Stimulated activated CD4-positive, alpha-beta T cell treated with anti-CD3 and anti-CD28 coated beads, Interleukin-4, amount 100 ng/mL, for 48 hours (primary cell): ENCODE results near the gene NKIRAS1.

Experiments used
- DNase-seq, 2 donors: peaks; one replicate each; pipeline ENCODE4 v3.0.0-alpha.2; 2020; ENCODE audit warnings: low read depth in 2 of 2

The NKIRAS1 gene

DNA sequence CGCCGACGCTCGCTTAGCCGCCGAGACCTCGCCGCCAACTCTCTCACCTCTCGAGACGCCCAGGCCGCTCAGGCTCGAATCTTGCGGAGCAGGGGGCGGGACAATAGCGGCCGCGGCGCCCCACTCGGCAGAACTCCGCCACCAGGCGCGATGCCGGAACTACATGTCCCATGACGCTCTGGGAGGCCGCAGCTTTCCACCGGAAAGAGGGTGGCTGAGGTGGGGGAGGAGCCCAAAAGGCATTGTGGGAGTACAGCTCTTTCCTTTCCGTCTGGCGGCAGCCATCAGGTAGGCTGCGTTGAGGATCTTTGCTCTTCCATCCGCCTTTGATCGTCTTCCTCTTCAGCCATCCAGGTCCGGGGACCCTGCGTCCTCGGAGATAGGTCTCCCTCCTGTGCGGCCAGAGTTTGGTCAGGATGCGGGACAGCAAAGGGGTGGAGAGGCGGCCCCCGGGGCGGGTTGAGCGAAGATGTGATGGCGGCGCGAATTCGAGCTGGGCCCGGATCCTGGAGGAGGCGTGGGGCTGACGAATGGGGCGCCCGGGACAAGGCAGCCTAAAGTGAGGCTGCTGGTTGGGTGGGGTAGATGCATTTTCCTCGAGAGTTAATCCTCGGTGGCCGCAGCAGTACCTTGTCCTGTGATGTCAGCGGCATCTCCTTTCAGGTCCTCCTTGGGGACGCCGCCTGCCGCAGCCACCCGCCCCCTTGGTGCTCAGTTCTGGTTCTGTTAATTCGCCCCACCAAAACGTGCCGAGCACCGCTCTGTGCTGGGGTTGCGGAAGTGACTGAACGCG is at the start of gene NKIRAS1, which contains the start of gene RPL15:
TSS of gene NKIRAS1 (minus strand) at position 105 of the 793 bp plus-strand sequence. CDS start 6,086 bp downstream, outside the sequence.
TSS of gene RPL15 (plus strand) at position 247 of the 793 bp plus-strand sequence. CDS start 728 bp downstream, outside the sequence.
- peak; percentile 92 to 95 for DNase-seq

DNA sequence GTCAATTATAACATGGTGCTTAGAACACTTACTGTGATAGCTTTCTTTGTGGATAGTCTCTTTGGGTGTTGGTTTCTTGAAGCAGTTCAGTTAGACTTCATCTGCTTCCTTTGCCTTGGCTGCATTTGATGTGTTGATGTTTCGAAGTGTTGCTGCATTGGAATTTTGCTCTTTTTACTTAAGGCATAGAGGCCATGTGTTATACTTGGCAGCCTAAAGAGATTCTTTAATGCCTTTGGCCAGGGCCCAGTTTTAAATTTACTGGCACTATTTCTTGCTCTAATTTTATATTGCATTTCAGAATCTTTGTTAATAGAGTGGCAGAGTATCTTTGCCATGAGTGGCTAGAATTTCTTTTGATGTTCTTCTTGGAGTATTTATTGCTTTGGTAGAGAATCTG is 49.5 kb upstream of the NKIRAS1 start:
- no peak for DNase-seq

DNA sequence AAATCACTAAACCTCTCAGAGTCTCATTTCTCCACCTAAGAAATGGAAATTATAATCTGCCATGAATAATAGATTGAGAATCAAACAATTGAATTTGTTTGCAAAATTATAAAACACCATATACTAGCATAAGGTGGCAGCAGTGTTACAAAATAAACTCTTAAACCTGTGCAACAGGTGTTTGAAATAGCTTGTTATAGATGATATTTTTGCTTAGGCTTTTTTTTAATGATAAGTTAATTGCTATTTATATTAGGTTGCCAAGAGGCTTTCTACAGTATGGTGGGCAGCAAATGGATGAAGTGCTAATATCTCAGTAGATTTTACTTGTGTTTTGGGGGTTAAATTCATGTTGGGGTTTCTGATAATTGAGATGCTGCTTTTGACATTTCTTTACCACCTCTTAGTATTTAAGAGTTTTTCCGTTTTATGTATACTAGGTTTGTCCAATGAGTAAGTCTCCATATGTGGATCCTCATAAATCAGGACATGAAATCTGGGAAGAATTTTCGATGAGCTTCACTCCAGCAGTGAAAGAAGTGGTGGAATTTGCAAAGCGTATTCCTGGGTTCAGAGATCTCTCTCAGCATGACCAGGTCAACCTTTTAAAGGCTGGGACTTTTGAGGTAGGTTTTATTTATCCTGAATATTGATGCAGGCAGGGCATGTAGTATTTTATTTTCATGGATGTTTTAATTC is 47.9 kb upstream of the NKIRAS1 start:
- no peak for DNase-seq

GRCh38 chr3:23961913-23962312 is 45.1 kb upstream of the NKIRAS1 start:
- no peak for DNase-seq

DNA sequence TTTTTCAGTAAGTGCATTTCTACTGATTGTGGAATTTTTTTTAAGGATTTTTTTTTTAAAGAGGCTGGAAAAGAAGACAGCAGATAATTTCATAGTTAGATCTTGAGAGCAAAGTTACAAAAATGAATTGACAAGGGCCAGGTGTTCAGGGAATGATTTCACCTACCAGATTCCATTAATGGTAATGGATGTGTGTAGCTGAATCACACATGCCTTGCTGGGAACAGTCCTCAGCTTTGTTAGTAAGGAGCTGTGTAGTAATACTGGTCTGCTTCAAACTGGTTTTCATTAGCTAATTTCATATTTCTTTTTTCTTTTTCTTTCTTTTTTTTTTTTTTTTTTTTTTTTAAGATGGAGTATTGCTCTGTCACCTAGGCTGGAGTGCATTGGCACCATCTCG is 44.3 kb upstream of the NKIRAS1 start:
- DNase-seq = no peak

DNA sequence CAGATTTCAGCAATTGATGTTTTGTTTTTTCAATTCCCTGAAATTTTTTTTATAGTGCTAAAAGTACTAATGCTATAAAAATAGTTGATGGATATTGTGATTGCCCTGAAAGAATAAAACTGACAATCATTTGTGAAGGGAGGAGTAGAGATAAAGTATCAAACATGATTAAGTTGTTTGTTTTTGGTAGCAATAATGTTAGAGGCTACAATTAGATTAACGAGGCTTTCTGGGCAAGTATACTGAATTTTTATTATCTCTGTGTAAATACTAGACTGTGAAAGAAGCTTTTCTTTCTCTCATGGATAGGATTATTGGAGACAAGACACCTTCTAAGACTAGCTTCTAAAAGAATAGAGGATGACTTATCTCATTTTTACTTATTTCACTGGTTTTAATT is 43.9 kb upstream of the NKIRAS1 start:
- no peak for DNase-seq

GRCh38 chr3:23959135-23959900 is 42.5 kb upstream of the NKIRAS1 start:
- peak in 1 of 2 donors; percentile 10 for DNase-seq

GRCh38 chr3:23956701-23957100 is 39.9 kb upstream of the NKIRAS1 start:
- no peak for DNase-seq

DNA sequence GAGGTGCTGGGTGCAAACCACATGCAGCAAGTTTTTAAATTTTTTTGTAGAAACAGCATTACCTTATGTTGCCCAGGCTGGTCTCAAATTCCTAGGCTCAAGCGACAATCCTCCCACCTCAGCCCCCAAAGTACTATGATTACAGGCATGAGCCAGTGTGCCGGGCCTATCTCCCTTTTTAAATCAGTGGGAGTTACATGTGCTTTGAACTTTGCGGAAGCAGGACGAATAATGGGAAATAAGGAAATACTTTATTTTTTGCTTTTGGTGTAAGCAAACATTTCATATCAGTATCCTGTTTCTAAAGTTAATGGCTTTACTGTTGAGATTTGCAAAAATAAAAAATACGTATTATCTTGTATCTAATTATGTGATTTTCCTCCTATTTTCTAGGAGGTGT is 37.4 kb upstream of the NKIRAS1 start:
- DNase-seq = no peak

- no peak for DNase-seq
Measured at GRCh38 chr3:23953523-23953922, 36.7 kb upstream of the NKIRAS1 start.

GRCh38 chr3:23952646-23953045 is 35.9 kb upstream of the NKIRAS1 start:
- no peak for DNase-seq

DNA sequence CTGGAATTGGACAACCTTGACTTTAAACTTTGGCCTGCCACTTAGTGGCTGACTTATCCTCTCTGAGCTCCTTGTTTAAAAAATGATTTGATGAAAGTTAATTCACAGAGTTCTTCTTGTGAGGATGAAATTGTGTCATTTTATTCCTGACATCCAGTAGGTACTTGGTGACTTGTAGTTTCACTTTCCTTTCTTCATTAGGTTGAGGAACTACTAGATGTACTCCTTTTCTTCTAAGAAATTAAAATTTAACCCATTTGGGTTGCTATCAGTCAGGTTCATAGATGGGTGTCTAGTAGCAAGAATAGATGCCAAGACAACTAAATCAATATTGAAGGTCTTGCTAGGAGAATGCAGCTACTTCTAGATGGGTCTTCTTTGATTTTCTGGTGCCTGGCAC is 33.5 kb upstream of the NKIRAS1 start:
- no peak for DNase-seq

DNA sequence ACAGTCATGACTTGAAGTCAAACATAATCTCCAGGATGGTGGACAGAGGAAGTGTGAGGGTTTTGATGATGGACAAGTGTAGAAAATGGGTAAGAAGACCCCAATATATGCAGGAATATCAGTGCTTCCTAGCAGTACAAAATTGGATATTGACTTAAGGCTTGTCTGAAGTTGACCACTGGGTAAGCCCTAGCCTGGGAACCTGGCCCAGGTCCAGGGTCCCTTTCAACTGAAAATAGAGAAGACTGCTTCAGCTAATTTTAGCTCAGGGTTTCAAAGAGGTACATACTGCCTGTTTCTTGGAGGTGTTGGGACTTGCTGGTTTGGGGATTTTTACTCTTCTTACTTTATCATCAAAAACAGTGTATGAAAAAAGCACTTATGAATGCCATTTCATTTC is 33.0 kb upstream of the NKIRAS1 start:
- no peak for DNase-seq

GRCh38 chr3:23948761-23949160 is 32.0 kb upstream of the NKIRAS1 start:
- no peak for DNase-seq

DNA sequence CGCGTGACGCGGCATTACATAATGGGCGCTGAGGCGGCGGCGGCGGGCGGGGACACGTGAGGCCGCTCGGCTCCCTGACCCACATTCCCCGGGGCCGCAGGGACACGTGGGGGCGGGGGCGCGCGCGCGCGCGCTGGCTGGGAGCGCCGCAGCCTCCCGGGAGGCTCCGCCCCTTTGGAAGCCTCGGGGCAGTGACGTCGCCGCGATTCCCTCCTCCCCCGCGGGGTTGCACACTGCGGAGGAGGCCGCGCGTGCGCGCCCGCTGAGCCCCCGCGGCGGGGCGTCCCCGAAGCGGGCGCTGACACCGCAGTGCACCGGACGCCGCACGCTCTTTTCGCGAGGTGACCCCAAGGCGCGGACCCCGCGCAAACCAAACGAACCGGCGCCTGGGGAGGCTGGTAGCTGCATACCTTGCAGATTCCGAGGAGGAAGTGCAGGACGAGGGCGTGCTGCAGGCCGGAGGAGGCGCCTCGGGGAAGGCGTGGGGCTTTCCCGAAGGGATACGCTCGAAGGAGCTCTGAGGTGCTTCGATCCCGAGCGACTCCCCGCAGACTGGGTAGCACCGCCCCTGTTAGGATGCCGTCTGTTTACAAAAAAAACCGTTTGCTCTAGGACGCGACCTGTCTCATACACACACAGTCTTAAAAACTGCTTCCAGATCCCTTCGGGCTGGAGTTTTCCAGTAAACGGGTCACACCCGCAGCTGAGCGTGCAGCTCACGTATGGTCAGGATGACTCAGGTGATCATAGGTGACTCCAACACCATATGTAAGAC is 29.3 kb upstream of the NKIRAS1 start:
- peak; percentile 92 to 95 for DNase-seq

DNA sequence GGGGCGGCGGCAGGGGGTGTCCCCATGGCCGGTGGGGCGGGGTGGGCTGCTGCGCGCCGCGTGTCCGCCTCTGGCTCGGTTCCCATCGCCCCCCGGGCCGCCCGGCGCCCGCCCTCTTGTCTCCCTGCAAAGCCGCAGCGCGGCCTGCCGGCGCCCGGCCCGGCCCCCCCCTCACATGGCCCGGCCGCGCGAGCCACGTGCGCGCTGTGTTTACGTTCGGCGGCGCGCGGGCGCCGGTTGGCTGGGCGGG is 28.8 kb upstream of the NKIRAS1 start:
- no peak for DNase-seq

DNA sequence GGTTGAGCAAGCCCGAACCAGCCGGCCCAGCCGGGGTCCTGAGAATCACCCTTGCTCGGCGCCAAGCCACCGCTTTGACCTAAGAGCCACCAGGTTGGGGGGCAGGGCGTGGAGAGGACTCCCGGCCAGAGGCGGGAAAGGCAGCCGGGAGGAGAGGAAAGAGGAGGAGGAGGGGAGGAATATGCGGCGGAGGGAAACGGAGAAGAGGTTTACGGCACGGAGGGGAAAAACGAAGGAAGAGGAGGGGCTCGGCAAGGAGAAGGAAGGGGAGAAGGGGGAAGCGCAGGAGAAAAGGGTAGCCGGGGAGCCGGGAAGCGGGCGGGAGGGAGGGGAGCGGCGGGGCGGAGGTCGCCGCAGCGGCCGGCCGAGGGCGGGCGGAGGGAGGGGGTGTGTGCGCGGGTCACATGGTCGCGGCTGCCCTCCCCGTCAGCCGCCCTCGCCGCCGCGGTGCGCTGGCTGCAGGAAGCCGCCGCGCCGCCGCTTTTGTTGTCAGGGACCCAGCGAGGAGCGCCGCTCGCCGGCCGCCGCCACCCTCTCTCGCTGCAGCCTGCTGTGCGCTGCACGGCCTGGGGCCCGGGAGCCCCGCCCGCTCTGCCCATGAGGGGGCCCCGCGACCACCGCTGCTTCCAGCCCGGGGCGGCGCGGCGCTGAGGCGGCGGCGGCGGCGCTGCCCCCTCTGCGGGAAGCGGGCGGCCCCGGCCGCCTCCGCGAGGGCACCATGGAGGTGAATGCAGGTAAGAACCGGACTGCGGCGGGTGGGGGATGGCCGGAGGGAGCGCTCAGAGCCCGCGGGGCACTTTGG is 28.3 kb upstream of the NKIRAS1 start, which contains the start of gene NR1D2:
TSS of gene NR1D2 (plus strand) at position 426 of the 802 bp plus-strand sequence. CDS start at position 719, 293 bp downstream.
- peak; percentile 61 to 71 for DNase-seq

GRCh38 chr3:23944007-23944783 is 27.4 kb upstream of the NKIRAS1 start:
- DNase-seq = no peak

DNA sequence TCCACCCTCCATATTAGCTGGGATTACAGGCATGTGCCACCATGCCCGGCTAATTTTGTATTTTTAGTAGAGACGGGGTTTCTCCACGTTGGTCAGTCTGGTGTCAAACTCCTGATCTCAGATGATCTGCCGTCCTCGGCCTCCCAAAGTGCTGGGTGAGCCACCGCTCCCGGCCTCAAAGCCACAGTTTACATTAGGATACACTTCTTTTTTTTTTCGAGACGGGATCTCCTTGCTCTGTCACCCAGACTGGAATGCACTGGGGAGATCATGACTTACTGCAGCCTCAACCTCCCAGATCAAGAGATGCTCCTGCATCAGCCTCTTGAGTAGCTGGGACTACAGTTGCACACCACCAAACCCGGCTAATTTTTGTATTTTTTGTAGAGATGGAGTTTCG is 25.8 kb upstream of the NKIRAS1 start:
- no peak for DNase-seq

- DNase-seq = no peak
Measured at GRCh38 chr3:23941440-23941839, 24.6 kb upstream of the NKIRAS1 start.
